Coronary artery (tissue), 2 donors: ENCODE data around the gene SPON1.

Experiments used
- DNase-seq: peaks from one replicate; pipeline ENCODE4 v3.0.0-alpha.2; 2017; ENCODE audit warnings: low spot score
- H3K27ac ChIP-seq, 2 donors: fragments of 200-600 bp; sonication (generic); one replicate each; pipeline ENCODE4 v1.5.1; 2016 to 2019
- H3K4me3 ChIP-seq: fragments of 200-600 bp; sonication (generic); 2 replicates; pipeline ENCODE4 v1.5.1; 2016; ENCODE audit warnings: mild to moderate bottlenecking, moderate library complexity
- TF ChIP-seq, protein P1 (sequence below): fragments of 200-600 bp; sonication (generic); IDR thresholded peaks from one replicate; pipeline ENCODE4 v1.5.1; 2019; ENCODE audit warnings: antibody characterized with exemption

SPON1 gene

DNA sequence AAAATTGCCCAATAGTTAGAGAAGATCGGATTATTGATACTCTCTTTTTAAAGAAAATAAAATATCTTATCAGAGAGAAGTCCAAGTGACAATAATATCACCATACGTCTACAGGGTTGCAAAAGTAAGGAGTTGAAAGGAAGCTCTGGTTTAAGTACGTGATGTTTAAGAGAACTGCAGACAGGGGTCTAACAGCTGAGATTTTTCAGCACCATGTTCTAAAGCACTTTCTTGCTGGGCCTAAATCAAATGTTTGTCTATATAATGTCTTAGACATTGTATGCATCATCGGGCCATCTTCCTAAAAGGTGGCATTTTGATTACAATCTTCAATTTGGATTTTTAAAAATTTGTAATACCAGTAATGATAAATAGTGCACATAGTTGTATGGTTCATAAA lies 263.1 kb downstream of the SPON1 start:
- H3K27ac ChIP-seq, result no peak overlapping the region
- DNase-seq, result no peak
- no peak overlapping the region for H3K4me3 ChIP-seq
- TF ChIP-seq, protein P1, sequence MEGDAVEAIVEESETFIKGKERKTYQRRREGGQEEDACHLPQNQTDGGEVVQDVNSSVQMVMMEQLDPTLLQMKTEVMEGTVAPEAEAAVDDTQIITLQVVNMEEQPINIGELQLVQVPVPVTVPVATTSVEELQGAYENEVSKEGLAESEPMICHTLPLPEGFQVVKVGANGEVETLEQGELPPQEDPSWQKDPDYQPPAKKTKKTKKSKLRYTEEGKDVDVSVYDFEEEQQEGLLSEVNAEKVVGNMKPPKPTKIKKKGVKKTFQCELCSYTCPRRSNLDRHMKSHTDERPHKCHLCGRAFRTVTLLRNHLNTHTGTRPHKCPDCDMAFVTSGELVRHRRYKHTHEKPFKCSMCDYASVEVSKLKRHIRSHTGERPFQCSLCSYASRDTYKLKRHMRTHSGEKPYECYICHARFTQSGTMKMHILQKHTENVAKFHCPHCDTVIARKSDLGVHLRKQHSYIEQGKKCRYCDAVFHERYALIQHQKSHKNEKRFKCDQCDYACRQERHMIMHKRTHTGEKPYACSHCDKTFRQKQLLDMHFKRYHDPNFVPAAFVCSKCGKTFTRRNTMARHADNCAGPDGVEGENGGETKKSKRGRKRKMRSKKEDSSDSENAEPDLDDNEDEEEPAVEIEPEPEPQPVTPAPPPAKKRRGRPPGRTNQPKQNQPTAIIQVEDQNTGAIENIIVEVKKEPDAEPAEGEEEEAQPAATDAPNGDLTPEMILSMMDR, result no peak

DNA sequence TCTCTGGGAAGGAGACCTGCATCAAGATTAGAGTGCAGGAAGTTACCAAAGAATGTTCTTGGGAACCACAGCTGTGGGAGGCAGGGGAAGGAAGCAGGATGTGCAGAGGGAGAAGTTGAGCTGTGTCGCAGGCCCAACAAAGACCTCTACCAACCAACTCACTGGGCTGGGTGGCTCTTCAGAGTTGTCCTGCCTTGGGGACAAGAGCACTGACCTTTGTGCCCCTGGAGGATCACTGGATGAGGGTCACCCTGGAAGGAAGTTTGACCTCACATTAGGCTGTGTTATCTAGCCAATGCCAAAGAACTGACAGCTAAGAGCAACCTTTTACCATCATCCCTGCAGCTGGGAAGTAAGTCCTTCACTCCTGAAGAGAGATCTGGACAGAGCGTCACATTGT lies 265.8 kb downstream of the SPON1 start:
- H3K27ac ChIP-seq, result no peak overlapping the region
- no peak for DNase-seq
- no peak overlapping the region for H3K4me3 ChIP-seq
- TF ChIP-seq, protein P1, result no peak

DNA sequence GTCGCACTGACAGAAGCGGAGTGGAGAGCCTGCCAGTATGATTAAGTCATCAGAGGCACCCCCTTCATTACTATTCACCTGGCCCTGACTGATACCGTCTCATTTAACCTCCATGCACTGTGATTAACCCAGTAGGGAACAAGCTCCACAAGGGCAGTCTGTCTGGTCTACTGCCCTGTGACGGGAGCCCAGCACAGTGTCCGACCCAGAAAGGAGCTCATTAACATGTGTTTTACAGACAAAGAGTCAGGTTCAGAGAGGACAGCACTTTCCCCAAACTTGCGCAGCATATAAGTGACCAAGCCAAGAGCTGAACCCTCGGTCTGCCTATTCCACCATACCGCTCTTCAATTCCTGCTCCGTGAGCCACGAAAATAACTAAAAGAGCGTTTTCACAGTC lies 266.9 kb downstream of the SPON1 start:
- Histone ChIP-seq H3K27ac (no peak overlapping the region), H3K4me3 (no peak overlapping the region)
- no peak for DNase-seq
- TF ChIP-seq, protein P1, result no peak

DNA sequence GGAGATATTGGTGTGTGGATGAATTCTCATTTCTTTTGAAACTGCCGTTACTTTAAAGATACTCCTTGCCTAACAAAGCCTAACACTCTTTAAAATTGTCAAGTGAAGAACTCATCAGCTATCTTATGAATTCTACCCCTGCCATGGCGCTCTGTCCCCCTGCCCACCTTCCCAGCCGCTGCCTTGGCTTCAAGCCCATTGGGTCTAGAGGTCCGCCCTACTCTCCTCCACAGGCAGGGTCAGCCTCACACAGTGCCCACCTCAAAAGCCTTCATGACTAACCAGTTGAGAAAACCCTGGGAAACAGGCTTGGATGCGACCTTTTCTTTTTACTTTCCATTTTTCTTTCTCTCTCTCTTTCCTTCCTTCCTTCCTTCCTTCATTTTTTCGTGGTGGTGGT lies 267.9 kb downstream of the SPON1 start:
- DNase-seq, result no peak
- Histone ChIP-seq H3K27ac (no peak overlapping the region), H3K4me3 (no peak overlapping the region)
- TF ChIP-seq, protein P1, result no peak

DNA sequence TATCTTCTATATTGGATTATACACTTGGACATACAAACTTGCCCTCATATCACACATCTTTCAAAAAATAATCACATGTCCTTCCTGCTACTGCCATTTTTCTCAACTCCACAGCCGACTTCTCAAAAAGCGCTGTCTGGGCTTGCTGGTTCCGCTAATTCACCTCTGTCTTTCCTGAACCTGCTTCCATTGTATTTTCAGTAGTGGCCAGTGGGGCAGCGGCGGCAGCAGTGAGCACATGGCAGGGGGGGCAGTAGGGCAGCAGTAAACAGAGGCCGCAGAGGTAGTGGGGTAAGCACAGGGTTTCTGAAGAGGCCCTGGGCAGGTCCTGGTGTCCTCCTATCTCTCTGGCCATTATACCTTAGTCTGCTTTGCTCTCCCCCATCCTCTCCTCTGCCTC lies 270.1 kb downstream of the SPON1 start:
- no peak for DNase-seq
- TF ChIP-seq, protein P1, result no peak
- Histone ChIP-seq H3K4me3 (no peak overlapping the region), H3K27ac (no peak overlapping the region)

DNA sequence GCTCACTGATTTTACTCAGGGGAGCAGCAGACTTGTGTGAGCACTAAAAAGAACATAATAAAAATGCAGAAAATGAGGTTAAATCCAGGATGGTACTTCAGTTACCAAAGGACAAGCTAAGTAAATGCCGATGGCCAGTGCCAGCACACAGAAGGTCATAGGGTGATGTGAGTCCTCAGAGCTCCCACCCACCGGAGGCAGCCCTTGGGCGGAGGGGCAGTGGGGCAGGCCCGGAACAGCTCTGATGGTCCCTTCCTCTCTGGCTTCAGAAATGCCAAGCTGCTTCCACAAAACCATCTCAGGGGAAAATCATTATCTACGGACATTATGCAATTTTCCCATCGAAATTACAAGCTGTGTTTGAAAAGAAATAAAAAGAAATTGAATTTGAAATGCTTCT lies 271.9 kb downstream of the SPON1 start:
- no peak overlapping the region for H3K27ac ChIP-seq
- TF ChIP-seq, protein P1, result no peak
- no peak overlapping the region for H3K4me3 ChIP-seq
- DNase-seq, result no peak

DNA sequence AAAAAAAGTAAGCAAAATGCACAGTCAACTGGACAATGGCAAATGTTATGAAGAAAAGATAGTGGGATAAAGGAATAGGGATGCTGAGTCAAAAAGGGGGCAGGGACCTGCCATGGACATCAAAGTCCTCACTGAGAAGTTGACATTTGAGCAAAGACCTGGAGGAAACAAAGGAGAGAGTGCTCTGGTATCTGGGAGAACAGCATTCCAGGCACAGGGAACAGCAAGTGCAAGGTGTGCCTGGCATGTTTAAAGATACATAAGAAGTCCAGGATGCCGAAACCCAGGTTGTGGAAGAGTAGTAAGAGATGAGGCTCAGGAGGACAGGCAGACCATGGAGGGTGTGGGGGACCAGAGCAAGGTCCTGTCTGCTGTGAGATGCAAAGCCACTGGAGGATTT lies 273.2 kb downstream of the SPON1 start:
- Histone ChIP-seq H3K4me3 (no peak overlapping the region), H3K27ac (no peak overlapping the region)
- DNase-seq, result no peak
- TF ChIP-seq, protein P1, result no peak
